ENCODE measurements around the gene DOCK1.

GRCh38 chr10:127250031-127250430 is 344.8 kb downstream of the DOCK1 start:
- TF ChIP-seq CTCF (IDR thresholded peaks at IDR 0.05 in 4 of 5, conservative IDR thresholded peaks at IDR 0.05 in 1 of 5) (no peak), POLR2A (IDR thresholded peaks at IDR 0.05) (no peak)

Data from gastrocnemius medialis (tissue), 4 donors.